Ascending aorta (tissue), 2 donors: ENCODE data around the gene BCL2L14. TPM values are rescaled to one million over a fixed set of nuclear protein-coding genes. Genes with fewer than 3 reads are reported as not detected.
A peak's percentile ranks its signal among the peaks of the same experiment; 100 is the strongest.

ENCODE experiments used
- DNase-seq, 2 donors: peaks; one replicate each; pipeline ENCODE4 v3.0.0-alpha.2; 2019; ENCODE audit warnings: low spot score in 2 of 2
- H3K27ac ChIP-seq, 2 donors: fragments of 200-600 bp; sonication (generic); one replicate each; pipeline ENCODE4 v1.5.1; 2016 to 2017; ENCODE audit warnings: mild to moderate bottlenecking in 1 of 2
- H3K27me3 ChIP-seq: fragments of 200-600 bp; sonication (generic); one replicate; pipeline ENCODE4 v1.5.1; 2017
- H3K36me3 ChIP-seq, 2 donors: fragments of 200-600 bp; sonication (generic); one replicate each; pipeline ENCODE4 v1.5.1; 2016
- H3K4me1 ChIP-seq, 2 donors: fragments of 200-600 bp; sonication (generic); one replicate each; pipeline ENCODE4 v1.5.1; 2016 to 2017; ENCODE audit warnings: mild to moderate bottlenecking in 1 of 2
- H3K4me3 ChIP-seq, 2 donors: fragments of 200-600 bp; sonication (generic); one replicate each; pipeline ENCODE4 v1.5.1; 2016 to 2017; ENCODE audit warnings: mild to moderate bottlenecking in 1 of 2
- H3K9me3 ChIP-seq, 2 donors: fragments of 200-600 bp; sonication (generic); one replicate each; pipeline ENCODE4 v1.5.1; 2016
- CTCF ChIP-seq, 3 experiments: fragments of 200-600 bp in 2 of 3; fragments of 450-650 bp in 1 of 3; sonication (generic) in 2 of 3; IDR thresholded peaks; one replicate each; pipeline ENCODE4 v1.5.1; 2016 to 2019; ENCODE audit warnings: antibody characterized with exemption in 3 of 3, mild to moderate bottlenecking in 1 of 3, moderate library complexity in 1 of 3
- intact Hi-C: fragments of 100-400 bp; cut with DNase I; formaldehyde crosslinking; loops from one replicate; pipeline ENCODE4 v1.15.1; 2023
- total RNA-seq: library from RNA; depleted of rRNA; stranded (reverse); fragments of >200 nt; gene quantifications from one replicate; pipeline ENCODE4 v1.1.0, GENCODE V29; 2016

The BCL2L14 gene
- total RNA-seq, 1 donor from 2014 or later = not detected

DNA sequence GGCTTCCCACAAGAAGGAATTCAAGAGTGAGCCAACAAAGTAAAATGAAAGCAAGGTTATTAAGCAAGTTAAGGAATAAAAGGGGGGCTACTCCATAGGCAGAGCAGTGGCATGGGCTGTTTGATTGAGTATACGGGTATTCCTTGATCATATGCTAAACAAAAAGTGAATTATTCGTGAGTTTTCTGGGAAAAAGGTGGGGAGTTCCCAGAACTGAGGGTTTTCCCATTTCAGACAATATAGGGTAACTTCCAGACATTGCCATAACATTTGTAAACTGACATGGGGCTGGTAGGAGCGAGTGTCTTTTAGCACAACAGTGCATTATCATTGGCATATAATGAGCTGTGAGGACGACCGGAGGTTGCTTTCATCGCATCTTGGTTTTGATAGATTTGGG is 2.0 kb upstream of the BCL2L14 start:
- DNase-seq = no peak
- TF ChIP-seq CTCF (IDR thresholded peaks at IDR 0.05) = no peak

DNA sequence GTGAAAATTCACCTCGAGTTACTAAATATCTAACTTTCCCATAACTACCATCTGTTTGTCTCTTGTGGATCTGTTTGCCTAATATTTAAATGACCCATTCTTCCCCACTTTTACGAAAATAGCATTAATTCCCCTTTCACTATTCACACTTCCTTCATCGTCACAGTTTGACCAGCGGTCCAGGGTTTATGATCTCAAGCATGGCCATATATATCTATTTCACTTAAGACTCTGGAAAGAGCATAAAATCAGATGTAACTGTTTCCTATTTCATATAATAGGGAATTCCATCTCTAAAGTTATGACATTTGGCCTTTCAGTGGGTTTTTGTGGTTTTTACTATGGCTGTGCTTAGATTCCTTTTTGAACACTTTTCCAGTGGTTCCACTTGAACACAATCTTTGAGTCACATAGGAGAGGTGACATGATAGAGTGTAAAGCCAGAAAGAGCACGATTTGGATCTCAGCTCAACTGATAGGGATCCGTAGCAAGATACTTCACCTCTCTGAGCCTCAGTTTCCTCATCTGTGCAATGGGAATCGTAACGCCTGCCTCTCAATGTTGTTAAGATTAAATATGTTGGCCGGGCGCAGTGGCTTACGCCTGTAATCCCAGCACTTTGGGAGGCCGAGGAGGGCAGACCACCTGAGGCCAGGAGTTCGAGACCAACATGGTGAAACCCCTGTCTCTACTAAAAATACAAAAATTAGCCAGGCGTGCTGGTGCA is 754 bp upstream of the BCL2L14 start:
- no peak for DNase-seq

More for the DNA sequence above, 2.0 kb upstream of the BCL2L14 start:
- H3K4me1 ChIP-seq = no peaks in the 10 kb centered on the region
- no peak overlapping the region for H3K27ac ChIP-seq
- H3K27me3 ChIP-seq = no peaks in the 10 kb centered on the region
- intact Hi-C loops = no loop called here
- H3K36me3 ChIP-seq = no peaks in the 10 kb centered on the region
- H3K9me3 ChIP-seq = no peaks in the 10 kb centered on the region
- no peak overlapping the region for H3K4me3 ChIP-seq

GRCh38 chr12:12072064-12072760 is 1.5 kb downstream of the BCL2L14 start:
- Histone ChIP-seq H3K9me3 (no peaks in the 10 kb centered on the region), H3K4me3 (no peak overlapping the region), H3K36me3 (no peaks in the 10 kb centered on the region), H3K27me3 (no peaks in the 10 kb centered on the region), H3K4me1 (no peaks in the 10 kb centered on the region), H3K27ac (no peak overlapping the region)
- TF ChIP-seq CTCF (IDR thresholded peaks at IDR 0.05) = no peak
- intact Hi-C loops = no loop called here
- no peak for DNase-seq

More for the DNA sequence above, 754 bp upstream of the BCL2L14 start:
- Histone ChIP-seq H3K27me3 (no peaks in the 10 kb centered on the region), H3K36me3 (no peaks in the 10 kb centered on the region), H3K9me3 (no peaks in the 10 kb centered on the region), H3K4me3 (no peak overlapping the region), H3K27ac (no peak overlapping the region), H3K4me1 (no peaks in the 10 kb centered on the region)
- intact Hi-C loops = no loop called here
- TF ChIP-seq CTCF (IDR thresholded peaks at IDR 0.05) = no peak

GRCh38 chr12:12079291-12079690 is 8.6 kb downstream of the BCL2L14 start:
- Histone ChIP-seq H3K4me3 (no peak overlapping the region), H3K9me3 (no peaks in the 10 kb centered on the region), H3K36me3 (no peaks in the 10 kb centered on the region), H3K27me3 (no peaks in the 10 kb centered on the region), H3K4me1 (no peaks in the 10 kb centered on the region), H3K27ac (no peak overlapping the region)
- intact Hi-C loops = no loop called here
- no peak for TF ChIP-seq CTCF (IDR thresholded peaks at IDR 0.05)
- no peak for DNase-seq

GRCh38 chr12:12081836-12082497 is 11.2 kb downstream of the BCL2L14 start:
- Histone ChIP-seq H3K27ac (peak overlapping the region; percentile 64 to 74), H3K4me1 (no peaks in the 10 kb centered on the region), H3K9me3 (no peaks in the 10 kb centered on the region), H3K4me3 (no peak overlapping the region), H3K27me3 (no peaks in the 10 kb centered on the region), H3K36me3 (no peaks in the 10 kb centered on the region)
- intact Hi-C loops = loop anchor here (1.0 to 5.0 kb wide), 3 partner anchors 185 to 620 kb away; partner anchors contain the start of gene LRP6
- DNase-seq = no peak
- peak in 2 of 3 experiments; percentile 26 to 52 for TF ChIP-seq CTCF (IDR thresholded peaks at IDR 0.05)
